DOHH2 (cell line): Measurements from ENCODE around the gene ODAD2.
"Not testable (repeated sequence)": the region's sequence is repeated elsewhere in the genome, so short reads cannot be mapped to it uniquely, and the experiment has no call there.

Source experiments
- H3F3A ChIP-seq: fragments of 200-600 bp; sonication (generic), shearing (Covaris generic); 2 replicates; pipeline ENCODE4 v1.6.0; 2016; ENCODE audit warnings: antibody characterized with exemption, mild to moderate bottlenecking; ENCODE audit not compliant: control insufficient read depth, insufficient read depth
- H3K27ac ChIP-seq: fragments of 200-600 bp; sonication (generic); 2 replicates; pipeline ENCODE4 v1.5.1; 2014; ENCODE audit warnings: low read depth, mild to moderate bottlenecking, low read length, moderate library complexity
- H3K27me3 ChIP-seq: fragments of 200-600 bp; sonication (generic); 2 replicates; pipeline ENCODE4 v1.6.1; 2014; ENCODE audit warnings: mild to moderate bottlenecking, low read length, mixed read lengths; ENCODE audit not compliant: control insufficient read depth
- H3K36me3 ChIP-seq: fragments of 200-600 bp; sonication (generic); 2 replicates; pipeline ENCODE4 v1.6.1; 2014; ENCODE audit warnings: mild to moderate bottlenecking, low read length, moderate library complexity, mixed read lengths; ENCODE audit not compliant: control insufficient read depth
- H3K4me1 ChIP-seq: fragments of 200-600 bp; sonication (generic); 2 replicates; pipeline ENCODE4 v1.6.1; 2014; ENCODE audit warnings: mild to moderate bottlenecking, low read length, mixed read lengths; ENCODE audit not compliant: control insufficient read depth
- H3K4me2 ChIP-seq: fragments of 200-600 bp; sonication (generic); 2 replicates; pipeline ENCODE4 v1.6.0; 2014; ENCODE audit warnings: mild to moderate bottlenecking, low read length, moderate library complexity
- H3K4me3 ChIP-seq: fragments of 200-600 bp; sonication (generic); 2 replicates; pipeline ENCODE4 v1.5.1; 2014; ENCODE audit warnings: mild to moderate bottlenecking, low read length, mixed read lengths
- H3K79me2 ChIP-seq: fragments of 200-600 bp; sonication (generic); 2 replicates; pipeline ENCODE4 v1.6.1; 2014; ENCODE audit warnings: mild to moderate bottlenecking, low read length, mixed read lengths; ENCODE audit not compliant: control insufficient read depth
- H3K9me2 ChIP-seq: fragments of 200-600 bp; sonication (generic); replicated peaks from 2 replicates; pipeline ENCODE4 v1.6.1; 2014; ENCODE audit warnings: mild to moderate bottlenecking, low read length, mixed read lengths; ENCODE audit not compliant: control insufficient read depth
- H3K9me3 ChIP-seq: fragments of 200-600 bp; sonication (generic); 2 replicates; pipeline ENCODE4 v1.6.1; 2014; ENCODE audit warnings: antibody characterized with exemption, low read length, mixed read lengths; ENCODE audit not compliant: control insufficient read depth, insufficient read depth
- H4K20me1 ChIP-seq: fragments of 200-600 bp; sonication (generic); 2 replicates; pipeline ENCODE4 v1.6.0; 2014; ENCODE audit warnings: low read depth, mild to moderate bottlenecking, antibody characterized with exemption, low read length, moderate library complexity; ENCODE audit not compliant: control insufficient read depth, insufficient read depth
- CTCF ChIP-seq: fragments of 200-600 bp; sonication (generic); IDR thresholded peaks from one replicate; pipeline ENCODE4 v1.5.1; 2014; ENCODE audit warnings: antibody characterized with exemption, mild to moderate bottlenecking, low read depth, low read length; ENCODE audit not compliant: poor library complexity, severe bottlenecking
- EZH2phosphoT487 ChIP-seq: fragments of 200-600 bp; sonication (generic); IDR thresholded peaks from 2 replicates; pipeline ENCODE4 v1.6.1; 2017; ENCODE audit warnings: borderline replicate concordance, mild to moderate bottlenecking, antibody characterized with exemption, low read length, moderate library complexity, mixed read lengths

The ODAD2 gene

GRCh38 chr10:27959093-27959715 lies 39.7 kb downstream of the ODAD2 start:
- no peak for TF ChIP-seq EZH2phosphoT487
- TF ChIP-seq CTCF, result no peak
- Histone ChIP-seq H3K36me3 (no peaks in the 10 kb centered on the region), H3K4me3 (no peak overlapping the region), H3K27ac (no peak overlapping the region), H3K4me1 (no peaks in the 10 kb centered on the region), H3K9me2 (no peaks in the 10 kb centered on the region), H4K20me1 (no peaks in the 10 kb centered on the region), H3K27me3 (no peaks in the 10 kb centered on the region), H3K4me2 (no peak overlapping the region), H3F3A (no peaks in the 10 kb centered on the region), H3K9me3 (no peaks in the 10 kb centered on the region), H3K79me2 (no peaks in the 10 kb centered on the region)

GRCh38 chr10:27958383-27958782 lies 40.5 kb downstream of the ODAD2 start:
- not testable (repeated sequence) for H3K9me3 ChIP-seq, H3K27me3 ChIP-seq, H3K4me3 ChIP-seq, H3K27ac ChIP-seq, H3K4me2 ChIP-seq, H4K20me1 ChIP-seq, H3K4me1 ChIP-seq, H3K79me2 ChIP-seq, H3K36me3 ChIP-seq, H3F3A ChIP-seq, H3K9me2 ChIP-seq

GRCh38 chr10:27950242-27950564 lies 48.7 kb downstream of the ODAD2 start:
- H3K9me2 ChIP-seq, result no peaks in the 10 kb centered on the region
- no peak overlapping the region for H3K4me2 ChIP-seq

GRCh38 chr10:27949528-27950241 lies 49.2 kb downstream of the ODAD2 start:
- H3K79me2 ChIP-seq, result no peaks in the 10 kb centered on the region
- no peaks in the 10 kb centered on the region for H3K36me3 ChIP-seq
- H3K27me3 ChIP-seq, result no peaks in the 10 kb centered on the region
- no peaks in the 10 kb centered on the region for H3K4me1 ChIP-seq
- no peak overlapping the region for H3K27ac ChIP-seq
- no peaks in the 10 kb centered on the region for H3F3A ChIP-seq
- no peak overlapping the region for H3K4me2 ChIP-seq
- H3K9me2 ChIP-seq, result no peaks in the 10 kb centered on the region
- no peak overlapping the region for H3K4me3 ChIP-seq
- H3K9me3 ChIP-seq, result no peaks in the 10 kb centered on the region
- TF ChIP-seq EZH2phosphoT487, result no peak
- no peak for TF ChIP-seq CTCF
- H4K20me1 ChIP-seq, result no peaks in the 10 kb centered on the region

More at GRCh38 chr10:27950242-27950564, 48.7 kb downstream of the ODAD2 start:
- TF ChIP-seq EZH2phosphoT487, result no peak
- H4K20me1 ChIP-seq, result no peaks in the 10 kb centered on the region
- no peak overlapping the region for H3K27ac ChIP-seq
- H3K27me3 ChIP-seq, result no peaks in the 10 kb centered on the region
- H3K4me3 ChIP-seq, result no peak overlapping the region
- H3F3A ChIP-seq, result no peaks in the 10 kb centered on the region
- H3K4me1 ChIP-seq, result no peaks in the 10 kb centered on the region
- H3K9me3 ChIP-seq, result no peaks in the 10 kb centered on the region
- H3K79me2 ChIP-seq, result no peaks in the 10 kb centered on the region
- H3K36me3 ChIP-seq, result no peaks in the 10 kb centered on the region
